Left lung (tissue), 10 donors: ENCODE results near the gene FPR2. TPM values are rescaled to one million over a fixed set of nuclear protein-coding genes. Genes with fewer than 3 reads are reported as not detected.

ENCODE experiments used
- ATAC-seq: fragments of 200-7000 bp; cut with Tn5 transposase; one replicate; pipeline ENCODE4 v1.9.1; 2020; ENCODE audit warnings: moderate library complexity
- DNase-seq, 4 donors: peaks; one replicate each; pipeline ENCODE4 v3.0.0-alpha.2; 2013 to 2020
- H3K27ac ChIP-seq, 2 donors: fragments of 200-600 bp; sonication (generic) in 1 of 2; one replicate each; pipeline versions ENCODE4 v1.5.0 to v1.8.0; 2020 to 2021
- H3K27me3 ChIP-seq, 2 donors: fragments of 200-600 bp; sonication (generic) in 1 of 2; one replicate each; pipeline versions ENCODE4 v1.5.0 to v1.8.0; 2020 to 2021
- H3K36me3 ChIP-seq, 2 donors: fragments of 200-600 bp; sonication (generic) in 1 of 2; one replicate each; pipeline versions ENCODE4 v1.5.0 to v1.8.0; 2020 to 2021
- H3K4me1 ChIP-seq, 2 donors: fragments of 200-600 bp; one replicate each; pipeline ENCODE4 v1.8.0; 2021
- H3K4me3 ChIP-seq, 2 donors: fragments of 200-600 bp; sonication (generic) in 1 of 2; one replicate each; pipeline versions ENCODE4 v1.5.0 to v1.8.0; 2020 to 2021; ENCODE audit warnings: mild to moderate bottlenecking in 1 of 2
- H3K9me3 ChIP-seq, 2 donors: fragments of 200-600 bp; sonication (generic) in 1 of 2; one replicate each; pipeline versions ENCODE4 v1.5.0 to v1.8.0; 2020 to 2021
- CTCF ChIP-seq, 2 donors: fragments of 200-600 bp; sonication (generic) in 1 of 2; IDR thresholded peaks; one replicate each; pipeline versions ENCODE4 v1.5.0 to v1.8.0; 2021; ENCODE audit warnings: antibody characterized with exemption in 2 of 2
- intact Hi-C, 2 donors: fragments of 100-400 bp; cut with DNase I; formaldehyde crosslinking; loops; one replicate each; pipeline versions ENCODE4 v1.11.2 to v1.14.2; 2022
- polyA plus RNA-seq, 6 donors: library from polyadenylated mRNA; unstranded; fragments of 120-200 nt; gene quantifications; one replicate each; pipeline ENCODE4 v1.2.1, GENCODE V29; 2013; ENCODE audit not compliant: insufficient read length in 6 of 6
- total RNA-seq, 2 donors: library from RNA; stranded (reverse); fragmentation: NEBNext Ultra II Directional; extraction: Animal tissue kit (Norgen Biotek cat#: 25700); gene quantifications; one replicate each; pipeline ENCODE4 v1.2.1, GENCODE V29; 2021
- donor health status: DM: no; HTN: yes; CAD: no.
- donor health status: DM: no; HTN: no; CAD: no.

Gene FPR2
- total and polyA plus RNA-seq, 8 donors = 0.14 to 41.7 (median 0.29) TPM

- Histone ChIP-seq H3K4me1 (peaks cover 0 to 82% of the 10 kb centered on the region in 2 donors), H3K9me3 (no peaks in the 10 kb centered on the region), H3K4me3 (no peak overlapping the region), H3K36me3 (peaks cover 0 to 30% of the 10 kb centered on the region in 2 donors), H3K27ac (peak overlapping the region in 1 of 2 donors; percentile 50), H3K27me3 (peaks cover 0 to 9% of the 10 kb centered on the region in 2 donors)
- no peak for TF ChIP-seq CTCF (IDR thresholded peaks at IDR 0.05)
- intact Hi-C loops = no loop called here
- ATAC-seq (no peak), DNase-seq (no peak)
Measured at GRCh38 chr19:51739466-51740213, 21.3 kb upstream of the FPR2 start.

- DNase-seq = no peak
- H3K4me3 ChIP-seq = no peak overlapping the region
- ATAC-seq = peak; percentile 21
- H3K36me3 ChIP-seq = peaks cover 0 to 37% of the 10 kb centered on the region in 2 donors
- intact Hi-C loops = no loop called here
- H3K27ac ChIP-seq = peak overlapping the region in 1 of 2 donors; percentile 50
- no peak for TF ChIP-seq CTCF (IDR thresholded peaks at IDR 0.05)
- no peaks in the 10 kb centered on the region for H3K9me3 ChIP-seq
- H3K4me1 ChIP-seq = peaks cover 0 to 75% of the 10 kb centered on the region in 2 donors
- peaks cover 0 to 2% of the 10 kb centered on the region in 2 donors for H3K27me3 ChIP-seq
Measured at GRCh38 chr19:51740356-51740755, 20.6 kb upstream of the FPR2 start.

GRCh38 chr19:51742789-51743188 lies 18.2 kb upstream of the FPR2 start:
- no peak overlapping the region for H3K27ac ChIP-seq
- no peak for TF ChIP-seq CTCF (IDR thresholded peaks at IDR 0.05)
- peaks cover 0 to 61% of the 10 kb centered on the region in 2 donors for H3K36me3 ChIP-seq
- H3K27me3 ChIP-seq = no peaks in the 10 kb centered on the region
- ATAC-seq = no peak
- no peak for DNase-seq
- no peaks in the 10 kb centered on the region for H3K9me3 ChIP-seq
- no peak overlapping the region for H3K4me3 ChIP-seq
- intact Hi-C loops = no loop called here
- peaks cover 0 to 64% of the 10 kb centered on the region in 2 donors for H3K4me1 ChIP-seq

- Histone ChIP-seq H3K27me3 (no peaks in the 10 kb centered on the region), H3K4me1 (peaks cover 0 to 58% of the 10 kb centered on the region in 2 donors), H3K4me3 (no peak overlapping the region), H3K9me3 (no peaks in the 10 kb centered on the region), H3K36me3 (peaks cover 0 to 62% of the 10 kb centered on the region in 2 donors), H3K27ac (no peak overlapping the region)
- no peak for TF ChIP-seq CTCF (IDR thresholded peaks at IDR 0.05)
- intact Hi-C loops = no loop called here
- ATAC-seq (no peak), DNase-seq (no peak)
Measured at GRCh38 chr19:51743405-51743804, 17.6 kb upstream of the FPR2 start.

- DNase-seq (no peak), ATAC-seq (no peak)
- no peaks in the 10 kb centered on the region for H3K27me3 ChIP-seq
- peaks cover 0 to 67% of the 10 kb centered on the region in 2 donors for H3K36me3 ChIP-seq
- no peak overlapping the region for H3K27ac ChIP-seq
- TF ChIP-seq CTCF (IDR thresholded peaks at IDR 0.05) = no peak
- H3K4me1 ChIP-seq = peaks cover 0 to 30% of the 10 kb centered on the region in 2 donors
- peak overlapping the region in 1 of 2 donors; percentile 56 for H3K4me3 ChIP-seq
- H3K9me3 ChIP-seq = no peaks in the 10 kb centered on the region
- intact Hi-C loops = no loop called here
Measured at GRCh38 chr19:51746731-51747130, 14.2 kb upstream of the FPR2 start.
